NCI-H82 treated with DMSO at 0.1 percent for 48 hours (cell line): ENCODE results near the gene FCHSD2.
"Not testable (repeated sequence)": the region's sequence is repeated elsewhere in the genome, so short reads cannot be mapped to it uniquely, and the experiment has no call there.

Experiments used
- DNase-seq: peaks from one replicate; lab custom pipeline; 2025; ENCODE audit not compliant: unreplicated experiment; lab: John Stamatoyannopoulos, UW

The FCHSD2 gene

GRCh38 chr11:72939031-72939430 lies 203.1 kb downstream of the FCHSD2 start:
- DNase-seq = no peak

- no peak for DNase-seq
Measured at GRCh38 chr11:72937439-72937838, 204.7 kb downstream of the FCHSD2 start.

GRCh38 chr11:72935700-72936099 lies 206.4 kb downstream of the FCHSD2 start:
- DNase-seq = no peak

- DNase-seq = no peak
Measured at GRCh38 chr11:72932132-72932570, 210.0 kb downstream of the FCHSD2 start.

GRCh38 chr11:72930008-72930407 lies 212.1 kb downstream of the FCHSD2 start:
- peak; percentile 46 for DNase-seq

- DNase-seq = no peak
Measured at GRCh38 chr11:72929256-72929655, 212.9 kb downstream of the FCHSD2 start.

- no peak for DNase-seq
Measured at GRCh38 chr11:72927380-72927779, 214.7 kb downstream of the FCHSD2 start.

- DNase-seq = no peak
Measured at GRCh38 chr11:72926076-72926475, 216.0 kb downstream of the FCHSD2 start.

- no peak for DNase-seq
Measured at GRCh38 chr11:72925656-72926055, 216.5 kb downstream of the FCHSD2 start.

- DNase-seq = no peak
Measured at GRCh38 chr11:72924568-72925190, 217.4 kb downstream of the FCHSD2 start.

- no peak for DNase-seq
Measured at GRCh38 chr11:72921028-72921716, 220.9 kb downstream of the FCHSD2 start.

GRCh38 chr11:72920001-72920400 lies 222.1 kb downstream of the FCHSD2 start:
- DNase-seq = no peak

GRCh38 chr11:72918851-72919250 lies 223.3 kb downstream of the FCHSD2 start:
- DNase-seq = no peak

GRCh38 chr11:72912253-72912652 lies 229.9 kb downstream of the FCHSD2 start:
- no peak for DNase-seq

- DNase-seq = not testable (repeated sequence)
Measured at GRCh38 chr11:72909558-72910388, 232.3 kb downstream of the FCHSD2 start.

GRCh38 chr11:72908032-72908676 lies 234.0 kb downstream of the FCHSD2 start:
- DNase-seq = no peak

GRCh38 chr11:72904016-72904415 lies 238.1 kb downstream of the FCHSD2 start:
- no peak for DNase-seq

GRCh38 chr11:72901374-72901773 lies 240.7 kb downstream of the FCHSD2 start:
- no peak for DNase-seq

- DNase-seq = no peak
Measured at GRCh38 chr11:72900013-72900412, 242.1 kb downstream of the FCHSD2 start.

- no peak for DNase-seq
Measured at GRCh38 chr11:72899238-72899637, 242.9 kb downstream of the FCHSD2 start.

GRCh38 chr11:72897506-72897905 lies 244.6 kb downstream of the FCHSD2 start:
- DNase-seq = no peak
